ENCODE results near the gene CARHSP1. TPM values are rescaled to one million over a fixed set of nuclear protein-coding genes. Genes with fewer than 3 reads are reported as not detected.

Gene CARHSP1
- total and polyA plus RNA-seq, 2 experiments from 2014 or later: 129 to 150 TPM

DNA sequence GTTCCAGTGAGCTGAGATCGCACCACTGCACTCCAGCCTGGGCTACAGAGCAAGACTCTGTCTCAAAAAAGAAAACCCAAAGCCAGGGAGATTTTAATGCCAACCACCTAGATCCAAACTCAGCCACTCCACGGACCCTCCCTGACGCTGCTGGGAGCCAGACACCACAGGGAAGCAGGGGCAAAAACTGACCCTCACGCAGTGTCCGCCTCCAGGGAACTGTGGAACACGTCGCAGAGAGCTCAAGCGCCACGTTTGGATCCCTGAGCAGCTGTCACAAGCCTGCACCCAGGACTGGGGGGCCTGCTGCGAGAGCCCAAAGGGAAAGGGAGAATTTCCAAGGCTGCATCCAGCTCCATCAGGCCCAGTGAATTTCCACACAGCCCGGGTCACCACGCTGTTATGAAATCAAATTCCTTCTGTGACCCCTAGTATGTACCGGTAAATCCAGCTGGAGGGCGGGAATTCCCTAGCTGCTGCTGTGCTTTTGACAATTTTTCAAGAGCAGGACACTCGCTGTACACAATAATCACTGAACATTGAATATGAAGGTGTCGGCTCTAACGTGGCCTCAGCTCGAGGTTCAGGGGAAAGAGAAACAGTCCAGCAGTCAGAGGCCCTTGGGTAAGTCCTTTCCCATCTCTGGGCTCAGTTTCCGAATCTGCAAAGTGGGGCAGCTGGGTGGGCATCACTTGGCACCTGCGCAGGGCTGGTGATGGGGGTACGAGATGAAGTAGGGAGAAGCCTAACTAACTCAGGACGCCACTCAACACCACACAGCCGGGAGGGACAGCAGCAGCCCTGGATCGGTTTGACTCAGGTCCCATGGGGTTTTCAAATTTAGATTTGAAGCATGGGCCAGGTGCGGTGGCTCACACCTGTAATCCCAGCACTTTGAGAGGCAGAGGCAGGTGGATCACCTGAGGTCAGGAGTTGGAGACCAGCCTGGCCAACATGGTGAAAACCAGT, 8.6 kb downstream of the CARHSP1 start:
- peak; percentile 47 for DNase-seq
- Histone ChIP-seq H3K4me1 (ENCODE audit: insufficient read depth) (peaks cover 15% of the 10 kb centered on the region), H3K4me2 (ENCODE audit: unreplicated experiment) (no peak overlapping the region), H3K9ac (no peak overlapping the region), H3K27ac (no peak overlapping the region), H3K9me3 (ENCODE audit: low read depth) (no peaks in the 10 kb centered on the region), H3K79me2 (ENCODE audit: insufficient read depth) (peaks cover 73% of the 10 kb centered on the region), H3K9me2 (ENCODE audit: insufficient read depth) (no peaks in the 10 kb centered on the region), H3K36me3 (ENCODE audit: low read depth) (peaks cover 5% of the 10 kb centered on the region; the same call in 1 of the 2 replicates), H4K20me1 (ENCODE audit: insufficient read depth) (peaks cover 2% of the 10 kb centered on the region; the same call in 1 of the 2 replicates), H3K4me3 (no peak overlapping the region), H3F3A (ENCODE audit: insufficient read depth) (peaks cover 34% of the 10 kb centered on the region), H2AFZ (no peak overlapping the region), H3K27me3 (replicated peaks; ENCODE audit: insufficient read depth) (no peaks in the 10 kb centered on the region)
- TF ChIP-seq EZH2phosphoT487 (IDR thresholded peaks at IDR 0.05; ENCODE audit: insufficient read depth, low read depth): no peak
- no peak for TF ChIP-seq EZH2 (IDR thresholded peaks at IDR 0.05; ENCODE audit: insufficient read depth, poor library complexity, severe bottlenecking)
- in situ Hi-C loops (cut with MboI): no loop called here
- WGBS, 2 experiments (ENCODE audit: low coverage in 1 of 2, low lambda C conversion rate in 2 of 2, missing lambda C conversion rate in 2 of 2): 72 to 74% methylated on average over 25 of the region's 25 CpGs

DNA sequence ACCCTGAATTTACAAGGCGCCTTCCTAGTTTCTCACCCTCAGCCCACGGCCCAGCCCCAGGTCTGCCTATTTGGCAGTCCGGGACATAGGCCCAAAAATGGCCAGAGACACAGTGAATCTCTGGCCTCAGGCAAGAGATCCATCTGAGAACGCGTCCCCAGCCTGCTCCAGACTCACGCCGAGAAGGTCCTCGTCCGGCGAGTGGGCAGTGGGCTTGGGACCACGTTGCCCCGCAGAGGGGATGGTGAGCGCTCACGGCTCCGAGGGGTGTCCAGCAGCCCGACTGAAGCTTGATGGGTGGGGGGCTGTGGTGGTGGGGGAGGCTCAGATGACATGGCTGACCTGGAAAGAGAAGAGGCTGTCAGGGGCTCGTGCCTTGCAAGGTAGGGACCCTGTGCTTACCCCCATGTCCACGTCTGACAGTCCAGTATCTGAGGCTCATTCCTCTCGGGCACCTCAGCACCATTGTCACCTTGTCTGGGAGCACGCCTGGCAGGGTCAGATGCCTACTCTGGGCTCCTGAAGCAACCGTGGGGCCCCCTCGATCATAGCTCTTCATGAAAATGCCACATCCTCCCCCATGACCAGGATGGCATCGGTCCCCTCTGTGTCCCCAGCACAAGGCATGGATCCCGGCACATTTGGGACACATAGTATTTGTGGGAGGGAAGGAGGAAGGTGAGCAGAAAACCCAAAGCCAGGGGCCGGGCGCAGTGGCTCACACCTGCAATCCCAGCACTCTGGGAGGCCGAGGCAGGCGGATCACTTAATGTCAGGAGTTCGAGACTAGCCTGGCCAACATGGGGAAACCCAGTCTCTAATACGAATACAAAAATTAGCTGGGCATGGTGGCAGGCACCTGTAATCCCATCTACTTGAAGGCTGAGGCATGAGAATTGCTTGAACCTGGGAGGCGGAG, 9.6 kb downstream of the CARHSP1 start:
- peaks cover 64% of the 10 kb centered on the region for H3K79me2 ChIP-seq (ENCODE audit: insufficient read depth)
- in situ Hi-C loops (cut with MboI): no loop called here
- TF ChIP-seq EZH2phosphoT487 (IDR thresholded peaks at IDR 0.05; ENCODE audit: insufficient read depth, low read depth) (no peak), EZH2 (IDR thresholded peaks at IDR 0.05; ENCODE audit: insufficient read depth, poor library complexity, severe bottlenecking) (no peak)
- peaks cover 8% of the 10 kb centered on the region; the same call in 1 of the 2 replicates for H3K4me1 ChIP-seq (ENCODE audit: insufficient read depth)
- WGBS, 2 experiments (ENCODE audit: low coverage in 1 of 2, low lambda C conversion rate in 2 of 2, missing lambda C conversion rate in 2 of 2): 93 to 94% methylated on average over 29 to 31 of the region's 31 CpGs
- H4K20me1 ChIP-seq (ENCODE audit: insufficient read depth): peaks cover 2% of the 10 kb centered on the region; the same call in 1 of the 2 replicates
- H3K4me2 ChIP-seq (ENCODE audit: unreplicated experiment): no peak overlapping the region
- no peaks in the 10 kb centered on the region for H3K27me3 ChIP-seq (replicated peaks; ENCODE audit: insufficient read depth)
- H3K4me3 ChIP-seq: no peak overlapping the region
- no peak overlapping the region for H2AFZ ChIP-seq
- DNase-seq: no peak
- no peak overlapping the region for H3K9ac ChIP-seq
- peaks cover 43% of the 10 kb centered on the region for H3F3A ChIP-seq (ENCODE audit: insufficient read depth)
- no peak overlapping the region for H3K27ac ChIP-seq
- H3K36me3 ChIP-seq (ENCODE audit: low read depth): peaks cover 5% of the 10 kb centered on the region; the same call in 1 of the 2 replicates
- H3K9me2 ChIP-seq (ENCODE audit: insufficient read depth): no peaks in the 10 kb centered on the region
- no peaks in the 10 kb centered on the region for H3K9me3 ChIP-seq (ENCODE audit: low read depth)

DNA sequence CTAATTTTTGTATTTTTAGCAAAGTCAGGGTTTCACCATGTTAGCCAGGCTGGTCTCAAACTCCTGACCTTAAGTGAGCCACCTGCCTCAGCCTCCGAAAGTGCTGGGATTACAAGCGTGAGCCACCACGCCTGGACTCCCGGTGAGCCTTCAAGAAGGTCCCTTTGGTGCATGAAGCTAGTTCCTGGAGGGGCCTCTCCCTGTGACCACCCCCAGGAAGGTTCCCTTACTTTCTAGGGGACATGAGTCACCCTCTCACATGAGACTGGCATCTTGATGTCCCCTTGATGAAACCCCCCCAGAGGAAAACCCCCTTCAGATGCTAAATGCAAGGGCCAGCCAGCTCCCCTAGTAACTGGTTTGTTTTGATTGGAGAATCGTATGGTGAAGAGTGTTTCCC, 12.8 kb downstream of the CARHSP1 start:
- Histone ChIP-seq H3K9ac (no peak overlapping the region), H3K27me3 (replicated peaks; ENCODE audit: insufficient read depth) (no peaks in the 10 kb centered on the region), H3K4me1 (ENCODE audit: insufficient read depth) (peaks cover 8% of the 10 kb centered on the region), H3F3A (ENCODE audit: insufficient read depth) (peaks cover 59% of the 10 kb centered on the region), H3K4me2 (ENCODE audit: unreplicated experiment) (no peak overlapping the region), H2AFZ (no peak overlapping the region), H3K9me2 (ENCODE audit: insufficient read depth) (no peaks in the 10 kb centered on the region), H4K20me1 (ENCODE audit: insufficient read depth) (no peaks in the 10 kb centered on the region), H3K9me3 (ENCODE audit: low read depth) (no peaks in the 10 kb centered on the region), H3K27ac (no peak overlapping the region), H3K79me2 (ENCODE audit: insufficient read depth) (peaks cover 31% of the 10 kb centered on the region), H3K36me3 (ENCODE audit: low read depth) (peaks cover 17% of the 10 kb centered on the region; the same call in 1 of the 2 replicates), H3K4me3 (no peak overlapping the region)
- DNase-seq: no peak
- TF ChIP-seq EZH2 (IDR thresholded peaks at IDR 0.05; ENCODE audit: insufficient read depth, poor library complexity, severe bottlenecking): no peak
- no peak for TF ChIP-seq EZH2phosphoT487 (IDR thresholded peaks at IDR 0.05; ENCODE audit: insufficient read depth, low read depth)
- 70 to 74% methylated on average over 5 of the region's 5 CpGs for WGBS, 2 experiments (ENCODE audit: low coverage in 1 of 2, low lambda C conversion rate in 2 of 2, missing lambda C conversion rate in 2 of 2)
- in situ Hi-C loops (cut with MboI): no loop called here
